Stimulated activated CD8-positive, alpha-beta memory T cell treated with anti-CD3 and anti-CD28 coated beads, Interleukin-7, amount 100 ng/mL, for 4 hours (primary cell): ENCODE measurements around the gene PGBD1.
"Not testable (repeated sequence)": the region's sequence is repeated elsewhere in the genome, so short reads cannot be mapped to it uniquely, and the experiment has no call there.

Source experiments
- DNase-seq, 2 donors: peaks; one replicate each; pipeline ENCODE4 v3.0.0-alpha.2; 2020; ENCODE audit warnings: low read depth in 2 of 2

Gene PGBD1

GRCh38 chr6:28267695-28268059 lies 13.7 kb upstream of the PGBD1 start:
- DNase-seq: no peak

GRCh38 chr6:28269492-28269891 lies 11.9 kb upstream of the PGBD1 start:
- DNase-seq: no peak

- DNase-seq: no peak
Observed at GRCh38 chr6:28274888-28275287, 6.5 kb upstream of the PGBD1 start.

- DNase-seq: no peak
Observed at GRCh38 chr6:28277746-28278145, 3.6 kb upstream of the PGBD1 start.

GRCh38 chr6:28280595-28281287 lies 631 bp upstream of the PGBD1 start:
- no peak for DNase-seq

- no peak for DNase-seq
Observed at GRCh38 chr6:28282926-28283325, 1.6 kb downstream of the PGBD1 start.

GRCh38 chr6:28291573-28291972 lies 10.2 kb downstream of the PGBD1 start:
- DNase-seq: no peak

- no peak for DNase-seq
Observed at GRCh38 chr6:28295326-28295725, 14.0 kb downstream of the PGBD1 start.

GRCh38 chr6:28296520-28297060 lies 15.2 kb downstream of the PGBD1 start:
- DNase-seq: no peak

- no peak for DNase-seq
Observed at GRCh38 chr6:28303570-28303969, 22.2 kb downstream of the PGBD1 start.

GRCh38 chr6:28306363-28306762 lies 25.0 kb downstream of the PGBD1 start:
- DNase-seq: not testable (repeated sequence)

- DNase-seq: no peak
Observed at GRCh38 chr6:28311139-28311823, 29.9 kb downstream of the PGBD1 start.

GRCh38 chr6:28312939-28313338 lies 31.6 kb downstream of the PGBD1 start:
- DNase-seq: no peak

GRCh38 chr6:28315628-28316027 lies 34.3 kb downstream of the PGBD1 start:
- DNase-seq: no peak

GRCh38 chr6:28317866-28318265 lies 36.5 kb downstream of the PGBD1 start:
- DNase-seq: not testable (repeated sequence)

- no peak for DNase-seq
Observed at GRCh38 chr6:28322661-28323060, 41.3 kb downstream of the PGBD1 start.

GRCh38 chr6:28323813-28324424 lies 42.5 kb downstream of the PGBD1 start:
- no peak for DNase-seq

GRCh38 chr6:28326371-28326948 lies 45.1 kb downstream of the PGBD1 start:
- DNase-seq: no peak

- no peak for DNase-seq
Observed at GRCh38 chr6:28330041-28330440, 48.7 kb downstream of the PGBD1 start.

- DNase-seq: no peak
Observed at GRCh38 chr6:28333047-28333446, 51.7 kb downstream of the PGBD1 start.

- no peak for DNase-seq
Observed at GRCh38 chr6:28333599-28334018, 52.2 kb downstream of the PGBD1 start.

- DNase-seq: no peak
Observed at GRCh38 chr6:28334286-28335039, 53.1 kb downstream of the PGBD1 start.
